Ectodermal cell (in vitro differentiated cells): ENCODE data around the gene TMEM72.

ENCODE experiments used
- H3K27ac ChIP-seq: 2 replicates; pipeline ENCODE4 v1.7.0; 2013; ENCODE audit warnings: mild to moderate bottlenecking, low read depth, low read length; ENCODE audit not compliant: insufficient read depth, poor library complexity, severe bottlenecking
- H3K27me3 ChIP-seq: 2 replicates; pipeline ENCODE4 v1.7.0; 2013; ENCODE audit warnings: mild to moderate bottlenecking, low read length; ENCODE audit not compliant: insufficient read depth, control insufficient read depth, poor library complexity, severe bottlenecking
- H3K36me3 ChIP-seq: one replicate; pipeline ENCODE4 v1.7.0; 2013; ENCODE audit warnings: low read length; ENCODE audit not compliant: control insufficient read depth, insufficient read depth
- H3K4me1 ChIP-seq: one replicate; pipeline ENCODE4 v1.7.0; 2013; ENCODE audit warnings: low read length; ENCODE audit not compliant: control insufficient read depth, insufficient read depth
- H3K4me3 ChIP-seq: 2 replicates; pipeline ENCODE4 v1.7.0; 2013; ENCODE audit warnings: low read depth, low read length, control low read depth; ENCODE audit not compliant: insufficient read depth
- H3K9me3 ChIP-seq: 2 replicates; pipeline ENCODE4 v1.7.0; 2013; ENCODE audit warnings: mild to moderate bottlenecking, low read length, moderate library complexity; ENCODE audit not compliant: control insufficient read depth
- WGBS, 2 experiments: methylation state at CpG; one replicate each; pipeline ENCODE4 v1.1.7; 2013; ENCODE audit warnings: missing lambda C conversion rate in 2 of 2; 5-methylcytosine and 5-hydroxymethylcytosine counted together

The TMEM72 gene

DNA sequence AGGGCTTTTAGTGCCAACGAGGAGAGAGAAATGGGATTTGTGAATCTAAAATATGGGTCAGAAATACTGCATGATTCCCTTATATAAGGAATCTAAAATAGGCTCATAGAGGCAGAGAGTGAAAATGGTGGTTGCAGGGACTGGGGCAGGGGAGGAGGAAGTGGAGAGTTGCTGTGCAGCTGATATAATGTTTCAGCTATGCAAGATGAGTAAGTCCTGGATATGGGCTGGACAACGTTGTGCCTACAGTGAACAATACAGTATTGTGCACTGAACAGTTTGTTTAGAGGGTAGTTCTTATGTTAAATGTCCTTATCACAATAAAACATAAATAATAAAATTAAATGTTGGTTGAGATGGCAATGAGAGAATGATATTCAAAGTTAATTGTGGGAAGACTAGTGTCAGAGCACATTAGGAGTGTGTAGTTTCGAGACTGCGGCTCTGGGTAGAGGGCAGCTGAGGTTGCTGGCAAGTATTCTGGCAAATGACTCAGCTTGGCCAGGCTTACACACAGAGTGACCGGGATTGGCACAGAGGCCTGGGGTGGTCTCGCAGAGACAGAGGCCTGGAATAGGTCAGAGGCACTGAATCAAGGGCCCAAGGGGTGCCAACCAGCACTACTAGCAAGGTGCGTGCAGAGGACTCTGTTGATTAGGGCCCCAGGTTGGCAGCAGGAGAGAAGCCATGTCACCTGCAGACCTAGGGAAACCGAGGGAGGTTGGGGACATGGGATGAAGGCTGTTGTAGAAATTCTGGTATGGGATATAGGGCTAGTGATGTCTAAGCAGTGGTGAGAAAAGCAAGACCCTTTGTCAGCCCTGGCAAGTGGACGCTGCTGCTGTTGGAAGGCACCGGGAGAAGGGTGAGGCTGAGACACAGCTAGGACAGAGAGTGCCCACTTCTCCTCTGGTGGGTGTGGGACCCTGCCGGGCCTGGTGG, 70.3 kb downstream of the TMEM72 start:
- WGBS, 2 experiments = 91 to 93% methylated on average over 11 of the region's 11 CpGs
- H3K27ac ChIP-seq = no peak overlapping the region
- H3K27me3 ChIP-seq = no peaks in the 10 kb centered on the region
- peaks cover 31% of the 10 kb centered on the region for H3K4me1 ChIP-seq
- no peak overlapping the region for H3K4me3 ChIP-seq
- H3K9me3 ChIP-seq = no peaks in the 10 kb centered on the region
- H3K36me3 ChIP-seq = no peaks in the 10 kb centered on the region

- peaks cover 31% of the 10 kb centered on the region for H3K4me1 ChIP-seq
- no peaks in the 10 kb centered on the region for H3K36me3 ChIP-seq
- H3K4me3 ChIP-seq = no peak overlapping the region
- 92 to 93% methylated on average over 9 of the region's 9 CpGs for WGBS, 2 experiments
- H3K27me3 ChIP-seq = no peaks in the 10 kb centered on the region
- no peak overlapping the region for H3K27ac ChIP-seq
- H3K9me3 ChIP-seq = no peaks in the 10 kb centered on the region
These were observed 71.0 kb downstream of the TMEM72 start for GRCh38 chr10:44982114-44982460.

DNA sequence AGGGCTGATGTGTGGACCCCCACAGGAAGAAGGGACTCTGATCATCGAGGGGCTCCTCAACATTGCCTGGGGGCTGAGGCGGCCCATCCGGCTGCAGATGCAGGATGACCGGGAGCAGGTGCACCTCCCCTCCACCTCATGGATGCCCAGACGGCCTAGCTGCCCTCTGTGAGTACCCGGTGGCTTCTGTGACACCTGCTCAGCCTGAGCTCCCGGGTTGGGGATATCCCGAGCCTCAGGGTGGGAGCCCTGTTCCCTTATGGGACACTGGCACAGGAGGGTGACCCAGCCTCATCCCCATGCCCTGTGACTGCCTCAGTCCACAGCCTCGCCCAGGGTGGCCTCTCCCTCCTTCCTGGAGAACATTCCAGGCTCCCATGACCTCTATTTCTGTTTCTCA, 71.4 kb downstream of the TMEM72 start:
- H3K27me3 ChIP-seq = no peaks in the 10 kb centered on the region
- H3K36me3 ChIP-seq = no peaks in the 10 kb centered on the region
- no peak overlapping the region for H3K27ac ChIP-seq
- H3K9me3 ChIP-seq = no peaks in the 10 kb centered on the region
- H3K4me3 ChIP-seq = no peak overlapping the region
- 93 to 95% methylated on average over 9 of the region's 9 CpGs for WGBS, 2 experiments
- peaks cover 31% of the 10 kb centered on the region for H3K4me1 ChIP-seq

DNA sequence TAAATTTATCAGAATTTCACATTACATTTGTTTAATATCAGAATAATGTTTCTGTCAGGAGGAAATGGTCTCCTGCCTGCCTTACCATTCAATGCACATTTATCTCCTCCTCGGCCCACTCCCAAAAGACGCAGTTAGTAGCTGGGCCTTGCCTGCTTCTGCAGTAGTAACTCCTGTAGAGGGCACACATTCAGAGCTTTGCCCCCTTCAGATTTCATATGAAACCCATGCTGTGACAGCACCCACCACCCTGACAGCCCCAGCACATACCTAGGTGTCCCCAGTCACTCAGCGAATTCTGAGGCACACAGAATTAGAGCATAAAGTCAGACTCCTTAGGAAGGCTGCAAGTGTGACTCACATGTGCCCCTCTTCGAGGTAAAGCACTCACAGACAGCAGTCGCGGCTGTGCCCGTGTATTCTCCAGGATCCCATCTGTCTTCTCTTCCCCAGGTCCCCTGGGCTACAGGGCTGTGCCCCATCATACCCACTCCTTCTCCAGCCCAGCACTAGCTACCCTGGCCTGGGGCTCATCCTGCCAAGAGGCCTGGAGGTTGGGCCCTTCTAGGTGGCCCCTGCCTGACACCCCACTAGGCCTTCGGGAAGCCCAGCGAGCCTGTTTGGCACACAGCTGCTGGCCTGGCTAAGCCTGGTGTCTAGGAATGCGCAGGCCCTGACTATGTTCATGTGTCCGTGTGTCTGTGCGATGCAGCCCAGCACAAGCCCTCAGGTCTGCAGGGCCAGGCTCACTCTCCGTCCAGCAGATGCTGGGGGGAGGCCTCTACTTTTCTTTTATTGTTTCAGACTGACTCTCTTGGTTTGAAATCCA, 72.1 kb downstream of the TMEM72 start:
- WGBS, 2 experiments = 94 to 95% methylated on average over 13 of the region's 13 CpGs
- Histone ChIP-seq H3K27me3 (no peaks in the 10 kb centered on the region), H3K27ac (no peak overlapping the region), H3K4me3 (no peak overlapping the region), H3K4me1 (peaks cover 28% of the 10 kb centered on the region), H3K36me3 (no peaks in the 10 kb centered on the region), H3K9me3 (no peaks in the 10 kb centered on the region)

DNA sequence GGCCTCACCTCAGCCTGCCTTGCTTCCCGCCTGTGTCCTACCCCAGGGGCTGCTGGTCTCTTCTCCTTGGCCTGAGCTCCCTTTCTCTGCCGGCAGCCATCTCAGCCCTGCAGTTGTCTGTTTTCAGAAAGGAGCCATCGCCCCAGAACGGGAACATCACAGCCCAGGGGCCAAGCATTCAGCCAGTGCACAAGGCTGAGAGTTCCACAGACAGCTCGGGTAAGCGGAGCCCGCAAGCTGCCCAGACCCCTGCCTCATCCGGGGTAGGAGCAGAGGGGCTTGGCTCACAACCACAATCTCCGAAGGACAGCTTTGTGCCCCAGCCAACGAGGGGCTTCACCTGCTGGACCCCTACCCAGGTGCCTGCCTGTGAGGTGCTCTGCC, 72.8 kb downstream of the TMEM72 start:
- H3K9me3 ChIP-seq = no peaks in the 10 kb centered on the region
- peaks cover 22% of the 10 kb centered on the region for H3K4me1 ChIP-seq
- no peaks in the 10 kb centered on the region for H3K36me3 ChIP-seq
- H3K4me3 ChIP-seq = no peak overlapping the region
- 94% methylated on average over 10 of the region's 10 CpGs for WGBS, 2 experiments
- H3K27me3 ChIP-seq = no peaks in the 10 kb centered on the region
- H3K27ac ChIP-seq = no peak overlapping the region

DNA sequence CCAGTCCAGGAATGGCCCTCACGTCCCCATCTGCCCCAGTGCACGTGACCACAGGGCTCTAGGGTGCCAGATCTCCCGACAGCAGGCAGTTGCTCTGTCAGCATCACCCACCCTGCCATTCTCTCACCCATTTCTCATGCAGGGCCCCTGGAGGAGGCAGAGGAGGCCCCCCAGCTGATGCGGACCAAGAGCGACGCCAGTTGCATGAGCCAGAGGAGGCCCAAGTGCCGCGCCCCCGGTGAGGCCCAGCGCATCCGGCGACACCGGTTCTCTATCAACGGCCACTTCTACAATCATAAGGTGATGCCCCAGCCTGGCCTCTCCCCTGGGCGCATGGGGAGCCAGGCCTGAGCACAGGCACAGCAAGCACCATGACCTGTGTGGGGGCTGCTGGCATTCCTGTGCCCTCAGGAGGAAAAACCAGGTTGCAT, 73.5 kb downstream of the TMEM72 start:
- no peaks in the 10 kb centered on the region for H3K27me3 ChIP-seq
- H3K27ac ChIP-seq = no peak overlapping the region
- H3K9me3 ChIP-seq = no peaks in the 10 kb centered on the region
- H3K4me1 ChIP-seq = peaks cover 15% of the 10 kb centered on the region
- no peak overlapping the region for H3K4me3 ChIP-seq
- H3K36me3 ChIP-seq = no peaks in the 10 kb centered on the region
- WGBS, 2 experiments = 95 to 96% methylated on average over 15 of the region's 15 CpGs

DNA sequence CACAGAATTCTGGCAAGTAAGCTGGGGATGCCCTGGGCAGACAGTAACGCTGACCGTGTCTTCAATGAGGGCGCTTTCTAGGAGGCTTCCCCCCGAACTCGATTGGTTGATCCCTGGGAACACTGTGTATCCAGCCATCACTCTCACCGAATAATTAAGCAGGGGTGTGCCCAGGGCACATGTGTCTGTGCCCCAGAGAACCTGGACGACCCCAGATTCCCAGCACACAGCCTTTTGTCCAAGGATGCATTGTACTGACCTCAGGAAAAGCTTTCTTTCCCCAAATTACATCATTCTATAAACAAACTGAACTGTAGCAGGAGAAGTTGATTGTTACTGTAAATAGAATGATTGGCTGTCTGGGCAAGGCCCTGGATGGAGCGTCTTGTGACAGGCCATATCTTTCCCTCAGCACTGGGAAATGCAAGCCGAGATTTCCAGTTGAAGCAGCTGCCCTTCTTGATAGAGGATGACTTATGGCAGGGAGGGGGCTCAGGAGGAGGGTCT, 74.1 kb downstream of the TMEM72 start:
- Histone ChIP-seq H3K9me3 (no peaks in the 10 kb centered on the region), H3K27ac (no peak overlapping the region), H3K27me3 (no peaks in the 10 kb centered on the region), H3K36me3 (no peaks in the 10 kb centered on the region), H3K4me3 (no peak overlapping the region), H3K4me1 (peaks cover 15% of the 10 kb centered on the region)
- 88 to 89% methylated on average over 9 of the region's 9 CpGs for WGBS, 2 experiments

GRCh38 chr10:44986179-44986578, 75.0 kb downstream of the TMEM72 start:
- Histone ChIP-seq H3K27me3 (no peaks in the 10 kb centered on the region), H3K36me3 (no peaks in the 10 kb centered on the region), H3K4me1 (peaks cover 15% of the 10 kb centered on the region), H3K9me3 (no peaks in the 10 kb centered on the region), H3K4me3 (no peak overlapping the region), H3K27ac (no peak overlapping the region)
- WGBS, 2 experiments = 90 to 97% methylated on average over 3 of the region's 3 CpGs
